ENCODE data around the gene MYO5B. TPM values are rescaled to one million over a fixed set of nuclear protein-coding genes. Genes with fewer than 3 reads are reported as not detected.

MYO5B gene
- total RNA-seq, 2 donors from 2014 or later = 0.12 to 0.39 TPM

Other genes starting within 250 kb of the MYO5B start
- 1 to 10 TPM in 1 of 2 donors, under 1 TPM in 1; 0.97 to 1.6 TPM for gene CFAP53, start 71.3 kb upstream of the MYO5B start, total RNA-seq
- 10 to 100 TPM; 88.5 to 94.9 TPM for gene MBD1, start 86.4 kb upstream of the MYO5B start, total RNA-seq
- gene CXXC1, start 92.5 kb upstream of the MYO5B start, total RNA-seq = 100 to 1,000 TPM in 1 of 2 donors, 10 to 100 TPM in 1; 92.5 to 103 TPM
- 10 to 100 TPM; 63.2 to 73.1 TPM for gene SKA1, start 179.9 kb upstream of the MYO5B start, total RNA-seq